Stimulated activated CD4-positive, alpha-beta T cell treated with anti-CD3 and anti-CD28 coated beads, Interleukin-1b, Interleukin-23, amount 100 ng/mL, for 1 hour (primary cell): ENCODE measurements around the gene TIAM1.

Experiments used
- DNase-seq, 2 donors: peaks; one replicate each; pipeline ENCODE4 v3.0.0-alpha.2; 2020; ENCODE audit warnings: low read depth in 2 of 2

TIAM1 gene

GRCh38 chr21:31176080-31176551 is 167.9 kb downstream of the TIAM1 start:
- no peak for DNase-seq

GRCh38 chr21:31173881-31174555 is 170.0 kb downstream of the TIAM1 start:
- DNase-seq = peak in 1 of 2 donors; percentile 36

GRCh38 chr21:31172328-31172727 is 171.7 kb downstream of the TIAM1 start:
- no peak for DNase-seq

GRCh38 chr21:31164713-31165694 is 179.1 kb downstream of the TIAM1 start:
- DNase-seq = no peak

GRCh38 chr21:31162827-31163226 is 181.2 kb downstream of the TIAM1 start:
- no peak for DNase-seq

- no peak for DNase-seq
These were observed 181.9 kb downstream of the TIAM1 start for GRCh38 chr21:31162079-31162699.

- DNase-seq = no peak
These were observed 182.9 kb downstream of the TIAM1 start for GRCh38 chr21:31161157-31161556.

GRCh38 chr21:31159808-31160207 is 184.3 kb downstream of the TIAM1 start:
- DNase-seq = no peak

GRCh38 chr21:31158789-31159581 is 185.1 kb downstream of the TIAM1 start:
- DNase-seq = no peak

- DNase-seq = no peak
These were observed 186.3 kb downstream of the TIAM1 start for GRCh38 chr21:31157756-31158155.

GRCh38 chr21:31156662-31157061 is 187.4 kb downstream of the TIAM1 start:
- DNase-seq = no peak

- DNase-seq = no peak
These were observed 187.9 kb downstream of the TIAM1 start for GRCh38 chr21:31156169-31156568.

GRCh38 chr21:31151156-31152045 is 192.7 kb downstream of the TIAM1 start:
- no peak for DNase-seq

GRCh38 chr21:31145274-31145673 is 198.8 kb downstream of the TIAM1 start:
- DNase-seq = no peak

GRCh38 chr21:31143036-31143435 is 201.0 kb downstream of the TIAM1 start:
- no peak for DNase-seq

- no peak for DNase-seq
These were observed 201.5 kb downstream of the TIAM1 start for GRCh38 chr21:31142600-31142999.

- DNase-seq = no peak
These were observed 202.6 kb downstream of the TIAM1 start for GRCh38 chr21:31141389-31142000.

- DNase-seq = no peak
These were observed 203.4 kb downstream of the TIAM1 start for GRCh38 chr21:31140676-31141075.

GRCh38 chr21:31140025-31140424 is 204.0 kb downstream of the TIAM1 start:
- no peak for DNase-seq

GRCh38 chr21:31137960-31138359 is 206.1 kb downstream of the TIAM1 start:
- no peak for DNase-seq
